GM19328 (cell line): ENCODE data around the gene NCKIPSD.
"Not testable (repeated sequence)": the region's sequence is repeated elsewhere in the genome, so short reads cannot be mapped to it uniquely, and the experiment has no call there.

ENCODE experiments used
- ATAC-seq: cut with Tn5 transposase; IDR thresholded peaks from one replicate; pipeline ENCODE4 v1.9.1; 2021; ENCODE audit warnings: mild to moderate bottlenecking, moderate library complexity; ENCODE audit not compliant: unreplicated experiment

The NCKIPSD gene

DNA sequence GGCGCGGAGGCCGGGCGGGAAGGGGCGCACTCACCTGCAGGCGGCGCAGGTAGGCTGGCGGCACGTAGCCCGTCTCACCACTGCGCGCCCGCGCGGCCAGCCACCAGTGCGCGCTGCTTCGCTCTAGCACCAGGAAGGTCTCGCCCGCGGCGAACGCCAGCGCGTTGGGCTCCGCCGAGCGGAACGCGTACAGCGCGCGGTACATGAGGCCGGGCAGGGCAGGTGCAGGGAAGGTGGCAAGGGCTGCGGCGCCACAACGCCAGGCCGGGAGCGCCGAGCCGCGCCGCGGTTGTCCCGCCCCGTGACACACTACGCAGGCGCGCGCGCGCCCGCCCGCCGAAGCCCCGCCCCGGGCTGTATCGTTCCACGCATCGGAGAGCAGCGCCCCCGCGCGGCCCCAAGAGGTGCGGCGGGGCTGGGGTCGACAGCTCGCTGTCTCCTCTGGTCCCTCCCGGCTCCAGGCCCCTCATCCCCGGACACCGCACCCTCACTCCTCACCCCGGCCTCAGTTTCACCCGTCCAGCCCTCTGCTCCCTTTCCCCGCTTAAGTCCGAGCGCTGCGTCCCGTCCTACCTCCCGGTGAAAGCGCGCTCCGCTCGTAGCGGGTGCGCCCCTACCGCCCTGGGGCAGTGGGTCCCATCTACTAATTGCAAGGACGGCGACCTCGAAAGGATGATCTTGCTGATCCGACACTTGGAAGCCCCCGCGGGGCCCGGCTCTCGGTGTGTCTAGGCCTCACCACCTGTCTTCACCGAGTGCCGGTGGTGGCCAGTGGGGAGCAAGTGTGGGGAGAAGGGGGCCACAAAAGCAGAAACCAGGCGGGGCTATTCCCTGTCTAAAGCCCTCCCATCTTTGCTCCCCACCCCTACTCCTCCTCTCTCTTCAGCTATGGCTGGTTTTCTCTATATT lies at the start of gene NCKIPSD:
NCKIPSD (minus strand) TSS at position 313 of the 909 bp plus-strand sequence; CDS start at position 205, 108 bp downstream.
- ATAC-seq = peak; percentile 83

DNA sequence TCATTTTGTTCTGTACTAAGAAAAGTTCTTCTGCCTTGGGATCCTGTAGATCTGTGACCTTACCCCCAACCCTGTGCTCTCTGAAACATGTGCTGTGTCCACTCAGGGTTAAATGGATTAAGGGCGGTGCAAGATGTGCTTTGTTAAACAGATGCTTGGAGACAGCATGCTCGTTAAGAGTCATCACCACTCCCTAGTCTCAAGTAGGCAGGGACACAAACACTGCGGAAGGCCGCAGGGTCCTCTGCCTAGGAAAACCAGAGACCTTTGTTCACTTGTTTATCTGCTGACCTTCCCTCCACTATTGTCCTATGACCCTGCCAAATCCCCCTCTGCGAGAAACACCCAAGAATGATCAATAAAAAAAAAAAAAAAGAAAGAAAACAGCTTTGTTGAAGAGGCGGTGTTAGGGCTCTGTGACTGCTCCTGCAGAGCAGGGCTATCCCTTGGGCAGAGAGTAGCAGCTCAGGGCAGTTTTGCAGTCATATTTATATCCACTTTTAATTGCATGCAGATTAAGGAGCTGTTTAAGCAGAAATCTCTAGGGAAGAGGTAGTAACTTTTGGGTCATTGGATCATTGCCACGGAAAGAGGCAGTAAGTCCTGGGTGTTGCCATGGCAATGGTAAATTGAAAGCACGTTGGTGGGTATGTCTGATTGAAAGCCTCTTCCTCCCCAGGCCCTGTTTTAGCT lies 49.5 kb upstream of the NCKIPSD start:
- ATAC-seq = not testable (repeated sequence)

DNA sequence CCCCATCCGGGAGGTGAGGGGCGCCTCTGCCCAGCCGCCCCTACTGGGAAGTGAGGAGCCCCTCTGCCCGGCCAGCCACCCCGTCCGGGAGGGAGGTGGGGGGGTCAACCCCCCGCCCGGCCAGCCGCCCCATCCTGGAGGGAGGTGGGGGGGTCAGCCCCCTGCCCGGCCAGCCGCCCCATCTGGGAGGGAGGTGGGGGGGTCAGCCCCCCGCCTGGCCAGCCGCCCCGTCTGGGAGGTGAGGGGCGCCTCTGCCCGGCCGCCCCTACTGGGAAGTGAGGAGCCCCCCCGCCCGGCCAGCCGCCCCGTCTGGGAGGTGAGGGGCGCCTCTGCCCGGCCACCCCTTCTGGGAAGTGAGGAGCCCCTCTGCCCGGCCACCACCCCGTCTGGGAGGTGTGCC lies 48.8 kb upstream of the NCKIPSD start:
- not testable (repeated sequence) for ATAC-seq

DNA sequence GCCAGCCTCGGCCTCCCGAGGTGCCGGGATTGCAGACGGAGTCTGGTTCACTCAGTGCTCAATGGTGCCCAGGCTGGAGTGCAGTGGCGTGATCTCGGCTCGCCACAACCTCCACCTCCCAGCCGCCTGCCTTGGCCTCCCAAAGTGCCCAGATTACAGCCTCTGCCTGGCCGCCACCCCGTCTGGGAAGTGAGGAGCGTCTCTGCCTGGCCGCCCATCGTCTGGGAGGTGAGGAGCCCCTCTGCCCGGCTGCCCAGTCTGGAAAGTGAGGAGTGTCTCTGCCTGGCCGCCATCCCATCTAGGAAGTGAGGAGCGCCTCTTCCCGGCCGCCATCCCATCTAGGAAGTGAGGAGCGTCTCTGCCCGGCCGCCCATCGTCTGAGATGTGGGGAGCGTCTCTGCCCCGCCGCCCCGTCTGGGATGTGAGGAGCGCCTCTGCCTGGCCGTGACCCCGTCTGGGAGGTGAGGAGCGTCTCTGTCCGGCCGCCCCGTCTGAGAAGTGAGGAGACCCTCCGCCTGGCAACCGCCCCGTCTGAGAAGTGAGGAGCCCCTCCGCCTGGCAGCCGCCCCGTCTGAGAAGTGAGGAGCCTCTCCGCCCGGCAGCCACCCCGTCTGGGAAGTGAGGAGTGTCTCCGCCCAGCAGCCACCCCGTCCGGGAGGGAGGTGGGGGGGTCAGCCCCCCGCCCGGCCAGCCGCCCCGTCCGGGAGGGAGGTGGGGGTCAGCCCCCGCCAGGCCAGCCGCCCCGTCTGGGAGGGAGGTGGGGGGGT lies 48.2 kb upstream of the NCKIPSD start:
- not testable (repeated sequence) for ATAC-seq

DNA sequence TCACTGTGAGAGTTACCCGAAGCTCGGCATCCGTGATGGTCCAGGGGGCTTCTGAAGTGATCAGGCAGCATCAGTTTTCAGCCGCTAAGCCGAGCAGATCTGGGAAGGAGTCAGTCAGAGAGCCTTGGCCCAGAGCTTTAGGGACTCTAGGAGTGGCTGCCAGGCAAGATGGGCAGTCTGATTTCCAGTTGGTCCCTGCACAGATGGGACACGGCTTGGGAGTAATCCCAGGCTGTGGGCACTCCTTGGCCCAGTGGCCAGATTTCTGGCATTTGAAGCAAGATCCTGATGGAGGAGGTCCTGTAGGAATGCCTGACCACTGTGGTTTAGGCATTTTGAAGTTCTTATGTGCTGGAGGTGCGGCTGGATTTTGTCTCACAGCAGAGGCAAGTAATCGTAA lies 41.8 kb upstream of the NCKIPSD start:
- ATAC-seq = no peak

DNA sequence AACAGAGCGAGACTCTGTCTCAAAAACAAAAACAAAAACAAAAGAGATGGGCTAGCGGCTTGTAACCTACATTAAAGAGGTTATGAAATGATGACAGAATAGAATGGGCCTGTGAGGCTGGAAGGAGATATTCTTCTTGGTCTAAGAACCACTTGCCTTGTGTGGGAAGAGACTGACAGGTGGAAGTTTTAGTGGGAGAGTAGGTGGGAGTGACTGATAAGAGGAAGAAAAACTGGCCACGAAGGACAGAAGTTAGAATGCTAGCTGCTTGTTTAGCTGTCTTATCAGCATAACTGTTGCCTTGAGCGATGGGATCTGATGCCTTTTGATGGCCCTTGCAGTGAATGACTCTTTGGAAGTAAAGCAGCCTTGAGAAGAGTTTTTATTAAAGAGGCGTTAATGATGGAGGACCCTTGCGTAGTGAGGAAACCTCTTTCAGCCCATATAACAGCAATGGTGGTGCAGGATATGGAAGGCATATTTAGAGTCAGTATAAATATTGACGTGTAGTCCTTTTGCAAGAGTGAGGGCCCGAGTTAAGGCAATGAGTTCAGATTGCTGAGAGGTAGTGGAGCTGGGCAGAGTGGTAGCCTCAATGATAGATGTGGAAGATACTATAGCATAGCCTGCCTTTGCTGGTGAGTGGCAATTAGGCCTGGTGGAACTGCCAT lies 39.6 kb upstream of the NCKIPSD start:
- ATAC-seq = not testable (repeated sequence)

DNA sequence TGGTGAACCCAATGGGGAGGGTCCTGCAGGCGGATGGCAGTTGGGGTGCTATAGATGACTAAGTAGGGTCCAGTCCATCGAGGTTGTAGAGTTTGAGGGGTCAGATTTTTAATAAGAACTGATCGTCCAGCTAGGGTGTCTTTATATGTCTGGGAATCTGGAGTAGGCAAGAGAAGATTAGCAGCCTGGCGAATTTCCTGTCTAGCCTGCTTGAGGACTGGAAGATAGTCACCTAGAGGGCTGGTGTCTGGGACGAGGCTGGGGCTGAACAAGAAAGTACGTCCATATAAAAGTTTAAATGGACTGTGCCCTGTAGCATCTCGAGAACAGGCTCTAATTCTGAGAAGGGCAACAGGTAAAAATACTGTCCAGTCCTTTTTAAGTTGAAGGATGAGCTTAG lies 38.0 kb upstream of the NCKIPSD start:
- no peak for ATAC-seq

DNA sequence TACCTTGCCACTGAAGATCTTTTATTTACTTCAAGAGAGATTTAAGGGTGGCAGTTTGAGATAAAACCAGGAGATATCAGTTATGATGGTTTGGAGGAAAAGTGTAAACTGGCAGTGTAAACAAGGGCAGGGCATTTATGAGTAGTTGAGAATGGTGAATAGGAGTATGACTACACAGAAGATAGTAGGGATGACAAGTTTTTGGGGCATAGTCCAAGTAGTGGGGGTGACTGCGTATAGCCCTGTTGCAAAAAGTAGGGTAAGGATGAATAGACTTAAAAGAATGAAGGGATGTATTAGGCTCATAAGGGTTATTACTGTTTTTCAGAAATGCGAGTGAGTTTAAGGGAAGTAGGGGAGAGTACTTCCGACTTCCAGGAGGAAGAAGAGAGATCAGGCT lies 37.6 kb upstream of the NCKIPSD start:
- ATAC-seq = not testable (repeated sequence)

DNA sequence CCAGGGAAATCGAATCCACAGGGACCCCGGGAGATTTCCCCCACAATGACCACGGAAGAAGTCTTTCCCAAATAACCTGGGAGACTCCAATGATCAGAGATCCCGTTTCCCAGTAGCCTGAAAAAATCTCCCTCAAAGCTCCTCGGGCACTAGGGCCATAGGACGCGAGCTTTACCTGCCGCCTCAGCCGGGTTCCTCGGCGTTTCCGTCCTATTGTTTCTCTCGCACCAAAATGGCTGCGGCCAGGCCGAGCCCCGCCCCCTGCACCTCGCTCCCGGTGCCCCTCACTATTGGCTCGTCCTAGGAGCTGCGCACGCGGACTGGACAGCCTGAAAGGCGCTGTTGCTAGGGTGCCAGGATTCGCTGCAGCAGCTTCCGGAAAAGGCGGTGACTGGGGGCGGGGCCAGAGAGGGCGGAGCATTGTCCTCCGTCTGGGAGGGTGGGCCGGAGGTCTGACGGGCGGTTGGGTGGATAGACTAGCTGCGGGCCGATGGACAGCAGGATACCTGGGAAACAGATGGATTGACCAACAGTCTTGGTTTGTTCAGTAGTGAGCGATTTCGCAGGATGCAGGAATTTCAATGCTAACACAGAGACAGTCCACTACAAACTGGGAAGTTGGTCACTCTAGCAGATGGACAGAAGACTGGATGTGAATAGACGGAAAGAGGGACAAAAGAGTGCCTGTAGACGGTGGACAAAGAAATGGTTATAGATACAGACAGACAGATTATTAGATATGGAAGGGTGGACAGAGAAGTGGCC lies 31.4 kb upstream of the NCKIPSD start, which contains the start of gene IP6K2:
IP6K2 (minus strand) TSS at position 240 of the 765 bp plus-strand sequence. CDS start 21,930 bp downstream, outside the sequence.
- peak; percentile 98 for ATAC-seq

DNA sequence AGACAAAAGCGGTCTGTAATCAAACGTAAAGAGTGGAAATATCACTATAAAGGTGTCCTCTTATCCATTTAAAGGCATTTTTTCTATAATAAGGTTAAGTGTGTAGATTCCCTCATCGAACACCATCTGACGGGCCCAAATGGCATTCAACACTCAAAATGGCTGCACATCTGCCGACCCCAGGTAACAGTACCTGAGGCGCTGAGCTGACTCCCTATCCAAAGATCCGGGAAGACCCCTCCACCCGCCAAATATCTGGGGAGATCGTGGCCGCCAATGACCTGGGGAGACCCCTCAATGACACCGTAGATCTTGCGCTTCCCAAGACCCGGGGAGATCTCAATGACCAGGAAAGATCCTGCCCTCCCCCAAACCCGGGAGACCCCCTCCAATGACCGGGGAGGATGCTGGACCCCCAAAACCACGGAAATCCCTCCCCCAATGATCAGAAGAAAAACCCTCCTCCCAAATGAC lies 30.8 kb upstream of the NCKIPSD start:
- no peak for ATAC-seq

DNA sequence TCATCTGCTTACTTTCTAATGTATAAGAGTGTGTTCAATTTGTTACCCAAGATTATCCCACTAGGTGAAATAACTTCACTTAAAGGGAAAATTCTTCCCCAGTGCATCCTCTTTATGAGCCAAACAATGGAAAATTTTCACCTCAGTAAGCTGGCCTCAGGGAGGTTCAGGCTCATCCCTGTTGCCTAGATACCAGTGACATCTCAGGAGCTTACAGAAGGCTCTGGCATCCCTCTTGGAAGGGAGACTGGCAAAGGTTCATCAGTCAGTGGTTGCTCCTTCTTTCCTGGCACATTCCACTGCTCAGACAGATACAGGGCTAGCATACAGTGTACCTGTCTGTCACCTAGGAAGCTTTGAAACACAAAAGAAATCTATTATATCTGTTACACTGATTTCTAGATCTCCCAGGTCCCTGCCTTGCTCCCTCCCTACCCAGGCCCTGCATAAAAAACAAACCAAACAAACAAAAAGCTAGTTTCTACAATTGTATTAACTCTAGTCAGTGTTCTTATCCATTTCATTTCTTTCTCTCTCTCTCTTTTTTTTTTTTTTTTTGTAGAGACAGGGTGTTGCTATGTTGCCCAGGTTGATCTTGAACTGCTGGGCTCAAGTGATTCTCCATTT lies 29.6 kb upstream of the NCKIPSD start:
- no peak for ATAC-seq

DNA sequence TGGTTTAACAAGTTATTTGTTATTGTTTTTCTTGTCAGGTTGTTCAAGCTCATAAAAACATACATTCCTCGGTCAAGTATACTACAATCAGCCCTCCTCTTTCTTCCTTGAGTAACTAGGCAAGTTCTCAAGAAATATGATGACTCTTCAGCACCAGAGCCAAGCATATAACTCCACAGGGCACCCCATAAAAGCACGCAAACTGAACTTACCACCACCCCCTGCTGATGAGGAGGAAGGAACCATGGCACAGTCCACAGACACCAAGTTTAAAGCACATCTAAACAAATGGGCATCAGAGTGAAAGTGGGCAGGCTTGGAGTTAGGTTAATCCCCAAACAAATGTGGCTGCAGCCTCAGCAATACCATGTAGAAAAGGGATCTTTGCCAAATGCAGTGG lies 26.0 kb upstream of the NCKIPSD start:
- ATAC-seq = no peak

DNA sequence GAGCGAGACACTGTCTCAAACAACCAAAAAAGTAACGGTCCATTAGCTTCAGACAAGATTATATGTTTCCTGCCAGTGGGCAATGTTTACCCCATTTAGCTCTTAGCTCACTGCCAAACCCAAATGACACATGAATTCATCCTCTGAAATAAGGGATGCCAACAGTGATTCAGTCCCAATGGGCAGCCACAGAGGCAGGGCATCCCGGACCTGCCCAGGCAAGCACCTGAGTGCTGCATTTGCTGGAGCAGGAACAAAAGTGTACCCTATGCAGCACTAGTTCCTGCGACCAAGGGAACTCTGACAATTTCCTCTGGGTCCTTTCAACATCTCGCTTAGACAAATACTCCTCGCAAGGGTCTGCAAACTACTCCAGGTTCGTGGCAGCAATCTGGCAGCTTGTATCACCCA lies 23.3 kb upstream of the NCKIPSD start:
- ATAC-seq = no peak

DNA sequence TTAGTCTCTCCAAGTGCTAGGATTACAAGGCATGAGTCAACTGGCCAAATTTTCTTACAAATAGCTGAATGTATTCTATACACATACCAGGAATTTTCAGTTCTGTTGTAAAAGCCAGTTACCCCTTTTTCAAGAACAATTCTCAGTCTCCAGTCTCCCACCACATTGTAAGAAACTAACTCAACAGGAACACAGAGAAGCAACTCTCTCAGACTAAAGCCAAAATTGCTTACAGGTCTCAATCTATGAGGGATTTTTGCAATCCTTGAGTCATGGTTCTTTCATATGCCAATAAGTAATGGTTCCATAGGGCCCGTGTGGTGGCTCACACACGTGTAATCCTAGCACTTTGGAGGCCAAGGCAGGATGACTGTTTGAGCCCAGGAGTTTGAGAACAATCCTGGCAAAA lies 22.8 kb upstream of the NCKIPSD start:
- no peak for ATAC-seq

DNA sequence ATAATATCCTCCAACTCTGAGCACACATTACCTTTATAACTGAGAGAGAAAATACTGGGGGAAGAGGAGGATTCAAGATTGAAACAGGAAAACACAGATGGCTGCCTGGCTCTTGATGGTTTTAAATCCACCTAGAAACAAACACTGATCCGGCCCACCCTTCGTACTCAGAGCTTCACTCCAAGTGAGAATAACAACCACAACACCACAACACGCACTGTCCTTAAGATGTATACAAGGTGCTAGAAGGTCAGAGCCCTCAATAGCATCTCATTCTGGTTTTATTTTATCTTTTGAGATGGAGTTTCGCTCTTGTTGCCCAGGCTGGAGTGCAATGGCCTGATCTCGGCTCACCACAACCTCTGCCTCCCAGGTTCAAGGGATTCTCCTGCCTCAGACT lies 21.4 kb upstream of the NCKIPSD start:
- ATAC-seq = no peak

DNA sequence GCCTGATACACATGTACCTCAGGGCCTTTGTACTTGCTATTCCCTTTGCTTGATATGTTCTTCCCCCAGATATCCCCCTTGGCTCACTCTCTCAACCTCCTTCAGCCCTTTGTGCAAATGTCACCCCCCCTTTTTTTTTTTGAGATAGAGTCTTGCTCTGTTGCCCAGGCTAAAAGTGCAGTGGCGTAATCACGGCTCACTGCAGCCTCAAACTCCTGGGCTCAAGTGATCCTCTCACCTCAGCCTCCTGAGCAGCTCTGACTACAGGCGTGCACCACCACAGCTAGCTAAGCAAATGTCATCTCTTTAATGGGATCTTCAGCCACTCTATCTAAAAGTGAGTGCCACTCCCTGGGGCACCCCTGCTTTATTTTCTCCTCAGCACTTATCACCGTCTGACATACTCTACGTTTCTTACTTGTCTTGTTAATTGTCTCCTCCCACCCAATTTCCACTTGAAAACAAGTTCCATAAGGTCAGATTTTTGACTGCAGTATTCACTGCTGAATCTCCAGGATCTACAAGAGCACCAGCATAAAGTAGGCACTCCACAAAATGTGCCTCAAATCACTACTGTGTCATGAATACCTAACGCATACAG lies 16.7 kb upstream of the NCKIPSD start:
- ATAC-seq = no peak

DNA sequence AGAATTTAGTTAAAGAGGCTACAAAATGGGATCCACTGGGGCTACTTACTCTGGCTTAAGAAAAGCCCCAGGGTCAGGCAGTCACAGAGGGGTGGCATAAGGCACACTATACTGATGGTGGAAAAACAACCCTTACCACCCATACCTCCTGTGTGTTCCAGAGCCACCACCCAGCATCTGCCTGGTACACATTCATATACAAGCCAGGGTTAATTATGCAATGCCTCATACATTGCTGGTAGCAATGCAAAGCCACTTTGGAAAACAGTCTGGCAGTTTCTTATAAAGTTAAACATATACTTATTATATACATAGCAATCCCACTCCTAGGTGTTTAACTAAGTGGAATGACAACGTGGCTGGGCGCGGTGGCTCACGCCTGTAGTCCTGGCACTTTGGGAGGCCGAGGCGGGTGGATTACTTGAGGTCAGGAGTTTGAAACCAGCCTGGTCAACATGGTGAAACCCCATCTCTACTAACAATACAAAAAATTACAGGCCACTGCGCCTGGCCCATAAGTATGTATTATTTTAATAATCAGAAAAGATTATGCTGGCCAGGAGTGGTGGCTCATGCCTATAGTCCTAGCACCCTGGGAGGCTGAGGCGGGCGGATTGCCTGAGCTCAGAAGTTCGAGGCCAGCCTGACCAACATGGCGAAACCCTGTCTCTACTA lies 15.2 kb upstream of the NCKIPSD start:
- no peak for ATAC-seq

DNA sequence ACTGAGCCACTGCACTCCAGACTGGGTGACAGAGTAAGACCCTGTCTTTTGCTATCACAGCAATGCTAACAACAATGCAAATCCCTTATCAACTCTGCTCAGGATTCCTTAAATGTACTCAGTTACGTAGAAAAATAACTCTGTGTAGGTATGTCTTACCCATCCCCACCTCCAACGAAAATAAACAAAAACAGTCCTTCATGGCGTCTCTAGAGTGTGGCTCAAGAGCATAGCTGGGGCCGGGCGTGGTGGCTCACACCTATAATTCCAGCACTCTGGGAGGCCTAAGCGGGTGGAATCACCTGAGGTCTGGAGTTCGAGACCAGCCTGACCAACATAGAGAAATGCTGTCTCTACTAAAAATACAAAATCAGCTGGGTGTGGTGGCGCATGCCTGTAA lies 13.2 kb upstream of the NCKIPSD start:
- ATAC-seq = no peak
